ENCODE measurements around the gene TGFA. TPM values are rescaled to one million over a fixed set of nuclear protein-coding genes. Genes with fewer than 3 reads are reported as not detected.
A peak's percentile ranks its signal among the peaks of the same experiment; 100 is the strongest.

TGFA gene
- total and polyA plus RNA-seq, 2 experiments from 2014 or later, result 9.2 to 17.3 TPM

GRCh38 chr2:70525032-70525431 lies 28.6 kb downstream of the TGFA start:
- DNase-seq, result peak; percentile 40
- H3F3A ChIP-seq (ENCODE audit: insufficient read depth), result peaks cover 10% of the 10 kb centered on the region; the same call in 1 of the 2 replicates
- no peaks in the 10 kb centered on the region for H3K36me3 ChIP-seq (ENCODE audit: low read depth)
- peak overlapping the region; percentile 23 for H3K4me2 ChIP-seq (ENCODE audit: unreplicated experiment)
- TF ChIP-seq EZH2 (IDR thresholded peaks at IDR 0.05; ENCODE audit: insufficient read depth, poor library complexity, severe bottlenecking) (no peak), EZH2phosphoT487 (IDR thresholded peaks at IDR 0.05; ENCODE audit: insufficient read depth, low read depth) (no peak)
- peaks cover 19% of the 10 kb centered on the region for H3K4me1 ChIP-seq (ENCODE audit: insufficient read depth)
- peak overlapping the region; percentile 33 for H3K9ac ChIP-seq
- no peaks in the 10 kb centered on the region for H3K9me2 ChIP-seq (ENCODE audit: insufficient read depth)
- H4K20me1 ChIP-seq (ENCODE audit: insufficient read depth), result no peaks in the 10 kb centered on the region
- no peaks in the 10 kb centered on the region; the same call in 1 of the 2 replicates for H3K79me2 ChIP-seq (ENCODE audit: insufficient read depth)
- H3K27me3 ChIP-seq (replicated peaks; ENCODE audit: insufficient read depth), result no peaks in the 10 kb centered on the region
- in situ Hi-C loops (cut with MboI), result no loop called here
- no peak overlapping the region for H2AFZ ChIP-seq
- 0 to 5% methylated on average over 1 of the region's 1 CpG for WGBS, 2 experiments (ENCODE audit: low coverage in 1 of 2, low lambda C conversion rate in 2 of 2, missing lambda C conversion rate in 2 of 2)
- H3K4me3 ChIP-seq, result no peak overlapping the region
- H3K27ac ChIP-seq, result peak overlapping the region; percentile 63
- H3K9me3 ChIP-seq (ENCODE audit: low read depth), result no peaks in the 10 kb centered on the region

GRCh38 chr2:70523996-70524965 lies 29.3 kb downstream of the TGFA start:
- peak; percentile 95 for DNase-seq
- no peaks in the 10 kb centered on the region for H3K9me2 ChIP-seq (ENCODE audit: insufficient read depth)
- no peak overlapping the region for H3K4me3 ChIP-seq
- no peaks in the 10 kb centered on the region for H3K27me3 ChIP-seq (replicated peaks; ENCODE audit: insufficient read depth)
- no peaks in the 10 kb centered on the region for H3K9me3 ChIP-seq (ENCODE audit: low read depth)
- peaks cover 19% of the 10 kb centered on the region for H3K4me1 ChIP-seq (ENCODE audit: insufficient read depth)
- no peaks in the 10 kb centered on the region for H3K36me3 ChIP-seq (ENCODE audit: low read depth)
- H3K27ac ChIP-seq, result peak overlapping the region; percentile 63
- in situ Hi-C loops (cut with MboI), result no loop called here
- no peaks in the 10 kb centered on the region for H4K20me1 ChIP-seq (ENCODE audit: insufficient read depth)
- peaks cover 10% of the 10 kb centered on the region; the same call in 1 of the 2 replicates for H3F3A ChIP-seq (ENCODE audit: insufficient read depth)
- H3K9ac ChIP-seq, result peak overlapping the region; percentile 33
- H3K79me2 ChIP-seq (ENCODE audit: insufficient read depth), result no peaks in the 10 kb centered on the region; the same call in 1 of the 2 replicates
- TF ChIP-seq EZH2 (IDR thresholded peaks at IDR 0.05; ENCODE audit: insufficient read depth, poor library complexity, severe bottlenecking) (no peak), EZH2phosphoT487 (IDR thresholded peaks at IDR 0.05; ENCODE audit: insufficient read depth, low read depth) (no peak)
- WGBS, 2 experiments (ENCODE audit: low coverage in 1 of 2, low lambda C conversion rate in 2 of 2, missing lambda C conversion rate in 2 of 2), result 26 to 30% methylated on average over 14 of the region's 14 CpGs
- no peak overlapping the region for H2AFZ ChIP-seq
- H3K4me2 ChIP-seq (ENCODE audit: unreplicated experiment), result peak overlapping the region; percentile 23

GRCh38 chr2:70523672-70523995 lies 30.0 kb downstream of the TGFA start:
- no peak overlapping the region for H2AFZ ChIP-seq
- TF ChIP-seq EZH2phosphoT487 (IDR thresholded peaks at IDR 0.05; ENCODE audit: insufficient read depth, low read depth), result no peak
- TF ChIP-seq EZH2 (IDR thresholded peaks at IDR 0.05; ENCODE audit: insufficient read depth, poor library complexity, severe bottlenecking), result no peak
- H3K4me3 ChIP-seq, result no peak overlapping the region
- H3K9ac ChIP-seq, result no peak overlapping the region
- no peak overlapping the region for H3K27ac ChIP-seq
- H3K9me3 ChIP-seq (ENCODE audit: low read depth), result no peaks in the 10 kb centered on the region
- no peak overlapping the region for H3K4me2 ChIP-seq (ENCODE audit: unreplicated experiment)
- H3K4me1 ChIP-seq (ENCODE audit: insufficient read depth), result peaks cover 19% of the 10 kb centered on the region
- no peaks in the 10 kb centered on the region; the same call in 1 of the 2 replicates for H3K79me2 ChIP-seq (ENCODE audit: insufficient read depth)
- no peaks in the 10 kb centered on the region for H3K27me3 ChIP-seq (replicated peaks; ENCODE audit: insufficient read depth)
- no peaks in the 10 kb centered on the region for H3K9me2 ChIP-seq (ENCODE audit: insufficient read depth)
- no peaks in the 10 kb centered on the region for H4K20me1 ChIP-seq (ENCODE audit: insufficient read depth)
- peaks cover 10% of the 10 kb centered on the region; the same call in 1 of the 2 replicates for H3F3A ChIP-seq (ENCODE audit: insufficient read depth)
- no peaks in the 10 kb centered on the region for H3K36me3 ChIP-seq (ENCODE audit: low read depth)
- no peak for DNase-seq
- in situ Hi-C loops (cut with MboI), result no loop called here

DNA sequence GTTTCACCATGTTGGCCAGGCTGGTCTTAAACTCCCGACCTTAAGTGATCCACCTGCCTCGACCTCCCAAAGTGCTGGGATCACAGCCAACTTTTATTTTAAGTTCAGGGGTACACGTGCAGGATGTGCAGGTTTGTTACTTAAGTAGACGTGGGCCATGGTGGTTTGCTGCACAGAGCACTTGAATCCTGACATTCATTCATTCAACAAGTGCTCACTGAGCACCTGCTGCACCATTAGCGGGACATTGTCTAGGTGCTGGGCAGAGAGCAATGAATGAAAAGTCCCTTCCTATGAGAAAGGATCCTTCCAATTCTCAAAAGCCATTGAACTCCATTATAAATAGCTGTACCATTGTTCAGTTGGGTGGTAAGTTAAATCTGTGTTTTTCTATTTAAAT lies 31.0 kb downstream of the TGFA start:
- Histone ChIP-seq H3K4me2 (ENCODE audit: unreplicated experiment) (no peak overlapping the region), H2AFZ (no peak overlapping the region), H3K9me3 (ENCODE audit: low read depth) (no peaks in the 10 kb centered on the region), H3F3A (ENCODE audit: insufficient read depth) (peaks cover 10% of the 10 kb centered on the region; the same call in 1 of the 2 replicates), H4K20me1 (ENCODE audit: insufficient read depth) (no peaks in the 10 kb centered on the region), H3K4me3 (no peak overlapping the region), H3K27me3 (replicated peaks; ENCODE audit: insufficient read depth) (no peaks in the 10 kb centered on the region), H3K79me2 (ENCODE audit: insufficient read depth) (no peaks in the 10 kb centered on the region; the same call in 1 of the 2 replicates), H3K27ac (no peak overlapping the region), H3K4me1 (ENCODE audit: insufficient read depth) (peaks cover 19% of the 10 kb centered on the region), H3K9ac (no peak overlapping the region), H3K36me3 (ENCODE audit: low read depth) (no peaks in the 10 kb centered on the region), H3K9me2 (ENCODE audit: insufficient read depth) (no peaks in the 10 kb centered on the region)
- DNase-seq, result no peak
- 83 to 89% methylated on average over 5 of the region's 5 CpGs for WGBS, 2 experiments (ENCODE audit: low coverage in 1 of 2, low lambda C conversion rate in 2 of 2, missing lambda C conversion rate in 2 of 2)
- in situ Hi-C loops (cut with MboI), result no loop called here
- TF ChIP-seq EZH2phosphoT487 (IDR thresholded peaks at IDR 0.05; ENCODE audit: insufficient read depth, low read depth) (no peak), EZH2 (IDR thresholded peaks at IDR 0.05; ENCODE audit: insufficient read depth, poor library complexity, severe bottlenecking) (no peak)
